Mesenchymal stem cell (in vitro differentiated cells and primary cell): Measurements from ENCODE around the gene POFUT2.

ENCODE experiments used
- DNase-seq: peaks from one replicate; pipeline ENCODE4 v3.0.0-alpha.2; 2013
- H2AFZ ChIP-seq: one replicate; pipeline ENCODE4 v1.6.1; 2013; ENCODE audit warnings: low read depth, mild to moderate bottlenecking, control low read depth, inconsistent platforms, low read length, moderate library complexity
- H2AK5ac ChIP-seq: 2 replicates; pipeline ENCODE4 v1.6.1; 2013; ENCODE audit warnings: low read length, moderate library complexity, mild to moderate bottlenecking, inconsistent platforms; ENCODE audit not compliant: severe bottlenecking
- H2BK120ac ChIP-seq: one replicate; pipeline ENCODE4 v1.6.1; 2013; ENCODE audit warnings: low read depth, mild to moderate bottlenecking, inconsistent platforms, low read length, moderate library complexity
- H2BK12ac ChIP-seq, 2 experiments: one replicate each; pipeline ENCODE4 v1.6.1; 2013; ENCODE audit warnings: inconsistent platforms in 2 of 2, low read length in 2 of 2, mild to moderate bottlenecking in 2 of 2, moderate library complexity in 2 of 2, control low read depth in 1 of 2
- H2BK15ac ChIP-seq: one replicate; pipeline ENCODE4 v1.6.1; 2013; ENCODE audit warnings: mild to moderate bottlenecking, low read depth, inconsistent platforms; ENCODE audit not compliant: poor library complexity, severe bottlenecking
- H2BK5ac ChIP-seq: 2 replicates; pipeline ENCODE4 v1.6.1; 2013; ENCODE audit warnings: low read depth, mild to moderate bottlenecking, low read length, control low read depth, inconsistent platforms; ENCODE audit not compliant: poor library complexity, severe bottlenecking
- H3K14ac ChIP-seq, 2 experiments: one replicate each; pipeline ENCODE4 v1.6.1; 2013; ENCODE audit warnings: inconsistent platforms in 2 of 2, low read length in 2 of 2, control low read depth in 1 of 2, mild to moderate bottlenecking in 1 of 2, moderate library complexity in 1 of 2
- H3K18ac ChIP-seq, 2 experiments: one replicate each; pipeline ENCODE4 v1.6.1; 2013; ENCODE audit warnings: inconsistent platforms in 2 of 2, low read length in 2 of 2, control low read depth in 1 of 2, low read depth in 1 of 2, mild to moderate bottlenecking in 1 of 2
- H3K23ac ChIP-seq, 2 experiments: one replicate each; pipeline ENCODE4 v1.6.1; 2013; ENCODE audit warnings: inconsistent platforms in 2 of 2, low read length in 2 of 2, mild to moderate bottlenecking in 2 of 2, moderate library complexity in 2 of 2, control low read depth in 1 of 2
- H3K27ac ChIP-seq: 2 replicates; pipeline ENCODE4 v1.5.1; 2013; ENCODE audit warnings: mild to moderate bottlenecking, moderate library complexity, low read length, control low read depth, inconsistent platforms; ENCODE audit not compliant: poor library complexity, severe bottlenecking
- H3K27me3 ChIP-seq, 2 experiments: 2 replicates each; pipeline versions ENCODE4 v1.6.1 to v1.7.0; 2013; ENCODE audit warnings: low read length in 2 of 2, mild to moderate bottlenecking in 2 of 2, moderate library complexity in 2 of 2, control low read depth in 1 of 2, inconsistent platforms in 1 of 2; ENCODE audit not compliant: control insufficient read depth in 1 of 2, insufficient read depth in 1 of 2
- H3K36me3 ChIP-seq, 2 experiments: 2 replicates each; pipeline versions ENCODE4 v1.6.1 to v1.7.0; 2013; ENCODE audit warnings: low read length in 2 of 2, control low read depth in 1 of 2, inconsistent platforms in 1 of 2, low read depth in 1 of 2, mild to moderate bottlenecking in 1 of 2; ENCODE audit not compliant: insufficient read depth in 2 of 2, control insufficient read depth in 1 of 2
- H3K4ac ChIP-seq, 2 experiments: one replicate each; pipeline ENCODE4 v1.6.1; 2013; ENCODE audit warnings: inconsistent platforms in 2 of 2, low read length in 2 of 2, mild to moderate bottlenecking in 2 of 2, moderate library complexity in 2 of 2, control low read depth in 1 of 2, low read depth in 1 of 2
- H3K4me1 ChIP-seq: 2 replicates; pipeline ENCODE4 v1.6.1; 2013; ENCODE audit warnings: low read depth, low read length, control low read depth; ENCODE audit not compliant: control insufficient read depth, insufficient read depth
- H3K4me2 ChIP-seq: 2 replicates; pipeline ENCODE4 v1.6.1; 2013; ENCODE audit warnings: low read length, mild to moderate bottlenecking, inconsistent platforms; ENCODE audit not compliant: poor library complexity, severe bottlenecking
- H3K4me3 ChIP-seq, 2 experiments: 2 replicates each; pipeline versions ENCODE4 v1.5.1 to v1.7.0; 2013; ENCODE audit warnings: low read length in 2 of 2, mild to moderate bottlenecking in 2 of 2, control low read depth in 1 of 2, low read depth in 1 of 2; ENCODE audit not compliant: insufficient read depth in 1 of 2
- H3K79me1 ChIP-seq: replicated peaks from 2 replicates; pipeline ENCODE4 v1.6.1; 2013; ENCODE audit warnings: mild to moderate bottlenecking, control low read depth, low read length, inconsistent platforms; ENCODE audit not compliant: poor library complexity, severe bottlenecking
- H3K9ac ChIP-seq: 2 replicates; pipeline ENCODE4 v1.7.0; 2013; ENCODE audit warnings: mild to moderate bottlenecking, low read length, moderate library complexity
- H3K9me3 ChIP-seq: 2 replicates; pipeline ENCODE4 v1.7.0; 2013; ENCODE audit warnings: mild to moderate bottlenecking, low read length; ENCODE audit not compliant: control insufficient read depth
- H4K8ac ChIP-seq: one replicate; pipeline ENCODE4 v1.6.1; 2013; ENCODE audit warnings: inconsistent platforms, mild to moderate bottlenecking, low read length, moderate library complexity
- H4K91ac ChIP-seq: one replicate; pipeline ENCODE4 v1.6.1; 2013; ENCODE audit warnings: mild to moderate bottlenecking, low read length, inconsistent platforms
- WGBS: methylation state at CpG from one replicate; pipeline ENCODE4 v1.1.7; 2013; ENCODE audit warnings: mixed read lengths; 5-methylcytosine and 5-hydroxymethylcytosine counted together

POFUT2 gene

DNA sequence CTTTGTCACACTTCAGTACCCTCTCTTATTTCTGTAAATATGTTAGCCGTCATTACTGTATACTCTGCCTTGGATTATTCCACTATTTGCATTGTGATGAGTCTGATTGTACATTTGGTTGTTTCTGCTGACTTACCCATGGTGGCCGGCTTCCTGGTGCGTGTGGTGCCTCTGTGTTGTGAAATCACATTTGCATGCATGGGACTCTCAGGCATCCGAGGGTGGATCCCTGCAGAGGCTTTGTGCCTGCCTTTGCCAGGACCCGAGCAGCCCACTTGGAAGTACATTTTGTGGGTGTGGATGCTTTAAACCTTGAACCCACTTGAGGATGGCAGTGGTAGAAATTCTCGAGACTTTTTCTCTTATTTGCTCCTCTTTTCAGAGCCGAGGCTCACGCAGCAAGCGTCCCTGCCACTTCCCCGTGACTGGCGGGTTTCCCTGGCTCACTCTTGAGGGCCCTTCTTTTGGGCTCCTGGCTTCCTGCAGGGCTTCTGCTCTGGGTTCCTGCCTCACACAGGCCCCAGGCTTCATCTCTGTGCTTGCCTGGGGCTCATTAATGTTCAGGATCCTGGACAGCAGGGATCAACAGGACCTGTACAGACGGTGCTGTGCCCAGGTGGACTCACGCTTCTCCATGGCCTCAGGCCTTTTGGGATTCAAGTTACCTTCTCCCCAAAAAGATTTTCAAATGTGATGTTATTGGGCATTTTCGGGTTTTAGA, 36.6 kb downstream of the POFUT2 start:
- no peaks in the 10 kb centered on the region for H3K79me1 ChIP-seq
- H3K14ac ChIP-seq: no peak overlapping the region
- no peak overlapping the region for H4K8ac ChIP-seq
- no peak overlapping the region for H2AK5ac ChIP-seq
- peaks cover 2 to 55% of the 10 kb centered on the region in 2 experiments for H3K27me3 ChIP-seq
- H3K18ac ChIP-seq: no peak overlapping the region
- H2AFZ ChIP-seq: no peak overlapping the region
- no peak overlapping the region for H3K23ac ChIP-seq
- H3K4me1 ChIP-seq: peaks cover 13% of the 10 kb centered on the region
- H3K4ac ChIP-seq: no peak overlapping the region
- peaks cover 6% of the 10 kb centered on the region for H3K9me3 ChIP-seq
- H2BK15ac ChIP-seq: no peak overlapping the region
- no peak overlapping the region for H3K9ac ChIP-seq
- no peak overlapping the region for H2BK12ac ChIP-seq
- no peak overlapping the region for H3K27ac ChIP-seq
- H2BK120ac ChIP-seq: no peak overlapping the region
- DNase-seq: no peak
- no peak overlapping the region for H3K4me2 ChIP-seq
- WGBS: 95% methylated on average over 12 of the region's 14 CpGs
- H3K36me3 ChIP-seq: no peaks in the 10 kb centered on the region
- H2BK5ac ChIP-seq: no peak overlapping the region
- H3K4me3 ChIP-seq: no peak overlapping the region
- no peak overlapping the region for H4K91ac ChIP-seq

DNA sequence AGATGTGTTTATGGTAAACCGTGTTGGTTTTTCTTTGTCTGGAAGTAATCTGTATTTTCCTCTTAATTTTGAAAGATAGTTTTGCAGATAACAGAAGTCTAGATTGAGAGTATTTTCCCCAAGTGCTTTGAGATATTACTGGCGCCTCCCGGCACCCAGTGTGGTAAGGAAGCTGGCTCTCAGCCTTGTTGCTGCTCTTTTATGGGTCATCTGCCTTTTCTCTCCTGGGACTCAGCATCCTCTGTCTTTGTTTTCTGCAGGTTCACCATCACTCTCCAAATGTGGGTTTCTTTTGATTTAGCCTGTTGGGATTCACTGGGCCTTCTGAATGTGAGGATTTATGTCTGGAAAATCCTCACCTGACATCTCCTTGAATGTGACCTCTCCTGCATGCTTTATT, 37.4 kb downstream of the POFUT2 start:
- Histone ChIP-seq H3K4me3 (no peak overlapping the region), H3K9ac (no peak overlapping the region), H2BK5ac (no peak overlapping the region), H4K8ac (no peak overlapping the region), H2AFZ (no peak overlapping the region), H3K14ac (no peak overlapping the region), H2BK12ac (no peak overlapping the region), H3K4me1 (peaks cover 13% of the 10 kb centered on the region), H3K9me3 (peaks cover 6% of the 10 kb centered on the region), H2AK5ac (no peak overlapping the region), H2BK15ac (no peak overlapping the region), H3K79me1 (no peaks in the 10 kb centered on the region), H3K36me3 (no peaks in the 10 kb centered on the region), H3K4me2 (no peak overlapping the region), H3K27ac (no peak overlapping the region), H3K4ac (no peak overlapping the region), H4K91ac (no peak overlapping the region), H3K18ac (no peak overlapping the region), H3K23ac (no peak overlapping the region), H2BK120ac (no peak overlapping the region), H3K27me3 (peaks cover 4 to 52% of the 10 kb centered on the region in 2 experiments)
- 95% methylated on average over 3 of the region's 3 CpGs for WGBS
- no peak for DNase-seq

DNA sequence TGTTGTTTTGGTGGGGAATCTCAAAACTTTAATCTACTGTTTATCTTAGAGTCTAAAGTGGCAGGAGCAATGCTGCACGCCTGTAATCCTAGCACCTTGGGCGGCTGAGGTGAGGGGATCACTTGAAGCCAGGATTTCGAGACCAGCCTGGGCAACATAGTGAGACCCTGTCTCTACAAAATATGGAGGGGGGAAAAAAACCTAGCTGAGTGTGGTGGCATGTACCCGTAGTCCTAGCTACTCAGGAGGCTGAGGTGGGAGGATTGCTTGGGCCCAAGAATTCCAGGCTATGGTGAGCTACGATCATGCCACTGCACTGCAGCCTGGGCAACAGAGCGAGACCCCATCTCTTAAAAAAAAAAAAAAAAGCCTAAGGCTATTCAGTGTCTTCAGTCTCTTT, 38.1 kb downstream of the POFUT2 start:
- H2BK5ac ChIP-seq: no peak overlapping the region
- no peak overlapping the region for H2BK15ac ChIP-seq
- H4K91ac ChIP-seq: no peak overlapping the region
- no peak overlapping the region for H2AK5ac ChIP-seq
- no peak overlapping the region for H2AFZ ChIP-seq
- H2BK12ac ChIP-seq: no peak overlapping the region
- no peak overlapping the region for H2BK120ac ChIP-seq
- no peak overlapping the region for H4K8ac ChIP-seq
- H3K4me1 ChIP-seq: peaks cover 13% of the 10 kb centered on the region
- peaks cover 10% of the 10 kb centered on the region for H3K9me3 ChIP-seq
- H3K4me3 ChIP-seq: no peak overlapping the region
- H3K36me3 ChIP-seq: no peaks in the 10 kb centered on the region
- H3K18ac ChIP-seq: no peak overlapping the region
- no peak overlapping the region for H3K14ac ChIP-seq
- no peak overlapping the region for H3K27ac ChIP-seq
- H3K79me1 ChIP-seq: no peaks in the 10 kb centered on the region
- DNase-seq: no peak
- H3K4me2 ChIP-seq: no peak overlapping the region
- H3K9ac ChIP-seq: no peak overlapping the region
- H3K23ac ChIP-seq: no peak overlapping the region
- H3K27me3 ChIP-seq: peaks cover 4 to 50% of the 10 kb centered on the region in 2 experiments
- WGBS: 94% methylated on average over 6 of the region's 6 CpGs
- no peak overlapping the region for H3K4ac ChIP-seq

GRCh38 chr21:45248893-45249381, 38.8 kb downstream of the POFUT2 start:
- Histone ChIP-seq H3K9me3 (peaks cover 17% of the 10 kb centered on the region), H3K27me3 (peaks cover 4 to 49% of the 10 kb centered on the region in 2 experiments), H3K18ac (no peak overlapping the region), H3K9ac (peak overlapping the region; percentile 65), H3K14ac (no peak overlapping the region), H2BK15ac (no peak overlapping the region), H3K4me3 (peak overlapping the region in 1 of 2 experiments; percentile 76), H3K36me3 (no peaks in the 10 kb centered on the region), H2BK5ac (no peak overlapping the region), H3K27ac (no peak overlapping the region), H4K91ac (no peak overlapping the region), H3K4me1 (peaks cover 13% of the 10 kb centered on the region), H3K23ac (no peak overlapping the region), H4K8ac (no peak overlapping the region), H2AK5ac (no peak overlapping the region), H2BK12ac (no peak overlapping the region), H3K79me1 (no peaks in the 10 kb centered on the region), H2BK120ac (no peak overlapping the region), H3K4me2 (no peak overlapping the region), H2AFZ (no peak overlapping the region), H3K4ac (no peak overlapping the region)
- 70% methylated on average over 12 of the region's 14 CpGs for WGBS
- DNase-seq: no peak
